GM12801 (cell line): ENCODE data around the gene THYN1.

ENCODE experiments used
- TF ChIP-seq, protein P1 (sequence below): IDR thresholded peaks from one replicate; pipeline ENCODE4 v1.5.1; 2011; ENCODE audit warnings: control low read depth; ENCODE audit not compliant: insufficient read length; ENCODE audit errors: extremely low read depth

Gene THYN1

DNA sequence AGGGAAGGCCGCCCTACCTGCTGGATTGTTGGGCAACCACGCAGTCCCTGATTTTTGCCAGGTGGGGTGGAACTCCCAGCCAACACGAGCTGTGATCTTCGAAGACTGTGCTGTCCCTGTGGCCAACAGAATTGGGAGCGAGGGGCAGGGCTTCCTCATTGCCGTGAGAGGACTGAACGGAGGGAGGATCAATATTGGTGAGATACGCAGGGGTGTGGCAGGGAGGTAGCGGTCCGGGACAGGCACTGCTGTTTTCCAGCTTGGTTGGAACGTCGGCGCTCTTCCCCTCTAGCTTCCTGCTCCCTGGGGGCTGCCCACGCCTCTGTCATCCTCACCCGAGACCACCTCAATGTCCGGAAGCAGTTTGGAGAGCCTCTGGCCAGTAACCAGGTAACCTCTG lies 7.8 kb upstream of the THYN1 start:
- TF ChIP-seq, protein P1, sequence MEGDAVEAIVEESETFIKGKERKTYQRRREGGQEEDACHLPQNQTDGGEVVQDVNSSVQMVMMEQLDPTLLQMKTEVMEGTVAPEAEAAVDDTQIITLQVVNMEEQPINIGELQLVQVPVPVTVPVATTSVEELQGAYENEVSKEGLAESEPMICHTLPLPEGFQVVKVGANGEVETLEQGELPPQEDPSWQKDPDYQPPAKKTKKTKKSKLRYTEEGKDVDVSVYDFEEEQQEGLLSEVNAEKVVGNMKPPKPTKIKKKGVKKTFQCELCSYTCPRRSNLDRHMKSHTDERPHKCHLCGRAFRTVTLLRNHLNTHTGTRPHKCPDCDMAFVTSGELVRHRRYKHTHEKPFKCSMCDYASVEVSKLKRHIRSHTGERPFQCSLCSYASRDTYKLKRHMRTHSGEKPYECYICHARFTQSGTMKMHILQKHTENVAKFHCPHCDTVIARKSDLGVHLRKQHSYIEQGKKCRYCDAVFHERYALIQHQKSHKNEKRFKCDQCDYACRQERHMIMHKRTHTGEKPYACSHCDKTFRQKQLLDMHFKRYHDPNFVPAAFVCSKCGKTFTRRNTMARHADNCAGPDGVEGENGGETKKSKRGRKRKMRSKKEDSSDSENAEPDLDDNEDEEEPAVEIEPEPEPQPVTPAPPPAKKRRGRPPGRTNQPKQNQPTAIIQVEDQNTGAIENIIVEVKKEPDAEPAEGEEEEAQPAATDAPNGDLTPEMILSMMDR = no peak

GRCh38 chr11:134260503-134260902 lies 7.4 kb upstream of the THYN1 start:
- TF ChIP-seq, protein P1 = no peak

DNA sequence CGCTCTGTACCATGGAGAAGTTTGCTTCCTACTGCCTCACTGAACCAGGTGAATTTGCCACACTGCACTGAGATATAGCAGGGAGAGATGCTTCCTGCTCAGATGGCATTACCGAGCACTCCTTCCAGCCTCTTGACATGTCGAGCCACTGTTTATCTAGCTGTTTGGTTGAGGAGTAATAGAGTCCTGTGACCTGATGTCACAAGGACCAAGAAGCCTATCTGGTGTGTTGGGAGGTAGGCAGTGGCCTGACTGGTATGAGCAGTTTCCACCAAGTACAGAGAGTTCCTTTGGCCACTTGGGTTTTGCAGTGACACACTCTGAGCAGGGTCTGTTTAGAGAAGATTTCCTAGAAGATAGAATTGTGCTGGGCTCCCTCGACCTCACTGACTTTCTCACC lies 5.4 kb upstream of the THYN1 start:
- TF ChIP-seq, protein P1 = no peak

- TF ChIP-seq, protein P1 = no peak
Measured at GRCh38 chr11:134257101-134257500, 3.9 kb upstream of the THYN1 start.

- TF ChIP-seq, protein P1 = no peak
Measured at GRCh38 chr11:134254433-134255183, 1.5 kb upstream of the THYN1 start.

- TF ChIP-seq, protein P1 = no peak
Measured at GRCh38 chr11:134252346-134253187, 585 bp downstream of the THYN1 start.

DNA sequence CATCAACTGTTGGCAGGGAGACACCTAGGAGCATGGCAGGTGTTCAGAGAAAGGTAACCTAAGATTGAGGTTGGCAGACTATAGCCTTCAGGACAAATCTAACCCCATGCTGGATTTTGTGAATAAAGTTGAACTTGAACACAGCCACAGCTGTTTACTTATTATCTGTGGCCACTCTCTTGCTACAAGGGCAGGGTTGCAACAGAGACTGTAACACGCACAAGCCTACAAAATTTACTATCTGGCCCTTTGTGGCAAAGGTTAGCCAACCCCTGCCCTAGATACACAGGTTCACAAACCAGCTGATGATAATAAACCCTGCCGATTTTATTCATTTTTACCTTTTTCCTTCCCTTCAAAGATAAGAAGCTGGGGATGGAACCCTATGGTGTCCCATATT lies 2.5 kb downstream of the THYN1 start:
- TF ChIP-seq, protein P1 = no peak
